ENCODE measurements around the gene MAP4K5.
A peak's percentile ranks its signal among the peaks of the same experiment; 100 is the strongest.

Gene MAP4K5

DNA sequence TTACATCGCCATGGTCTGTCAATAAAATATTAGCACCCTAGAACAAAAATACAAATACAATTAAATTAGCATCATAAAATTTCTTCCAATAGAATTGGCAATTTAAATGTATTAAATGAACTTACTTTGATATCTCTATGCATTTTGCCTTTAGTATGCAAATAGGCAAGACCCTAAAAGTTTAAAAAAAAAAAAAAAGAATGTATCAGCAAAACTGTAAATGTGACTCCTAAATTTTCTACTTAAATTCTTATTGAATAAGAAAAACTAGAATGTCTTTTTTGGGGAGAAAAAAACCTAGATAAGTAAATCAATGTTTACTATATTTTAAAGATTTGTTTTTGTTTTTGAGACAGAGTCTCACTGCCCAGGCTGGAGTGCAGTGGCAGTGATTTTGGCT is 56.2 kb downstream of the MAP4K5 start:
- DNase-seq (ENCODE audit: low read depth) = no peak

DNA sequence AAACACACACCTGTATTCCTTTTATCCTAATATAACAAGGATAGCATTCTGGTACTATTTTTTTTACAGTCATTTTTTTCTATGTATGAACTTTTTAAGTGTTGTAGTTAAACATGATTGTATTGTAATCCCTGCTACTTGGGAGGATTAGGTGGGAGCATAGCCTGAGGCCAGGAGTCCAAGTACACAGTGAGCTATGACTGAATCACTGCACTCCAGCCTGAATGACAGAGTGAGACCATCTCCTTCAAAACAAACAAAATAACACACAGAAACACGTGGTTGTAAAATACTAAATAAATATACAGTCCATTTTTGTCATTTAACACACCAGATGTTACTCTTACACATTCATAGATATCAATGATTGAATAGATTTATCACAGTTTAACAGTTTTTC is 56.9 kb downstream of the MAP4K5 start:
- DNase-seq (ENCODE audit: low read depth) = no peak

DNA sequence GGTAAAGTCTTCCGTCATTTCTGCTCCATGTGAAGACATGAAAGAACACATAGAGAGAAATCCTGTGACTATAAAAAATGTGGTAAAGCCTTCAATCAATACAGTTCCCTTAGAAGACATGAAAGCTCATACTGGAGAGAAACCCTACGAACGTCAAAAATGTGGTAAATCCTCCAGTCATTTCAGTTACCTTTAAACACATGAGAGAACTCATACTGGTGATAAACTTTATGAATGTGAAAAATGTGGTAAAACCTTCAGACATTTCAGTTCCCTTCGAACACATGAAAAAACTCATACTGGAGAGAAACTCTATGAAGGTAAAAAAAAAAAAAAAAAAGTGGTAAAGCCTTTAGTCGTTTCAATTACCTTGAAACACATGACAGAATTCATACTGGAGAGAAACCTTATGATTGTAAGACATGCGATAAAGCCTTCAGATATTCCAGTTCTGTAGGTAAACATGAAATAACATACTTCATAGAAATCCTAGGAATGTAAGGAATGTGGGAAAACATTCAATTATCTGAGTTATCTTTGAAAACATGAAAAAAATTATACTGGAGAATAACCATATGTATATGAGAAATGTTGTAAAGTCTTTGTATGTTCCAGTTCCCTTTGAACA is 60.4 kb downstream of the MAP4K5 start:
- no peak for DNase-seq (ENCODE audit: low read depth)

DNA sequence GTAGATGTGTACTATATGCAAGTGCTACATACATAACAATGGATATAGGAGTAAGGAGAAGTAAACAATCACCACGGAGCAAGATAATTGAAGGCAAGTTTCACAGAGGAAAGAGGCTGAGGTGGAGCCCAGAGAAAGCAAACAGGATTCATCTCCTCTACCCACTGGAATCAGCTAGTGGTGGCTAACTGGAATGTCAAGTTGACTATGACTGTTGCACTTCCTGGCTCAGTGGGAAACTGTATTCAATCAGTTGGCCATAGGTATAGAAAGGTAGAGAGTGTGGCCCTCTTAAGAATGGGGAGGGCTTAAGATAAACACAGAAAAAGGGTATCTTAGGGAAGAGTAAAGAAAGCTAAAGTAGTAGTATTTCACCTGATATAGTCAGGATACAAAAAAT is 62.4 kb downstream of the MAP4K5 start:
- DNase-seq (ENCODE audit: low read depth) = no peak

DNA sequence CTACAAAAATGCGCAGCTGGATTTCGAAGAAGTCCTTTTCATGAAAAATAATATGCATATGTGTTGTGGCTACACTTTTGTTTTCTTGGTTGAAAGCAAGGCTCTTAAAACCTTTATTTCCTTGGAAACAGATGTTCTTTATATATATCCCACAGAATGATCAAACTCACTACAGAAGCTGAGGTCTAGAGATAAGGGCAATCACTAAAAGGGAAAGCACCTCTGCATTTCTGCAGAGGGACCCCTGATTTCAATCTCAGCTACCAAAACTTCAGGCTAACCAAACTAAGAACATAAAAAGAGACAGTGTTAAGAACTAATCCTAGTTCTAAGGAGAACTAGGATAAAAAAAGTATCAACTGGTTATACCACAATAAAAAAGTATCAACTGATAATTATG is 70.3 kb downstream of the MAP4K5 start:
- DNase-seq (ENCODE audit: low read depth) = no peak

DNA sequence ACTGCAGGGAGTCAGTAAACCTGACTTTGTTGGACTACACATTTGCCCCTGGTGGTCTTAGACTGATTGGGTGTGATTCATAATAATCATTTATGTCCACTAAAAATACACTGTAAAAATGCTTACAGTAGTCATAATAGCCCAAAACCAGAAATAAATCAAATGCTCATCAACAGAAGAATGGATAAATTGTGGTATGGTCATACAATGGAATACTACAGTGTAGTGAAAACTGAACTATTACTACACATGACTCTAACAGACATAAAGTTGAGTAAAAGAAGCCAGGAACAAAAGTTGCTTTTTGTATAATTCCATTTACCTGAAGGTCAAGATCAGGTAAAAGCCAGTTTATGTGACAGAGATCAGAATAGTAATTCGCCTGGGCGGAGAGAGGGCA is 78.5 kb downstream of the MAP4K5 start:
- no peak for DNase-seq (ENCODE audit: low read depth)

DNA sequence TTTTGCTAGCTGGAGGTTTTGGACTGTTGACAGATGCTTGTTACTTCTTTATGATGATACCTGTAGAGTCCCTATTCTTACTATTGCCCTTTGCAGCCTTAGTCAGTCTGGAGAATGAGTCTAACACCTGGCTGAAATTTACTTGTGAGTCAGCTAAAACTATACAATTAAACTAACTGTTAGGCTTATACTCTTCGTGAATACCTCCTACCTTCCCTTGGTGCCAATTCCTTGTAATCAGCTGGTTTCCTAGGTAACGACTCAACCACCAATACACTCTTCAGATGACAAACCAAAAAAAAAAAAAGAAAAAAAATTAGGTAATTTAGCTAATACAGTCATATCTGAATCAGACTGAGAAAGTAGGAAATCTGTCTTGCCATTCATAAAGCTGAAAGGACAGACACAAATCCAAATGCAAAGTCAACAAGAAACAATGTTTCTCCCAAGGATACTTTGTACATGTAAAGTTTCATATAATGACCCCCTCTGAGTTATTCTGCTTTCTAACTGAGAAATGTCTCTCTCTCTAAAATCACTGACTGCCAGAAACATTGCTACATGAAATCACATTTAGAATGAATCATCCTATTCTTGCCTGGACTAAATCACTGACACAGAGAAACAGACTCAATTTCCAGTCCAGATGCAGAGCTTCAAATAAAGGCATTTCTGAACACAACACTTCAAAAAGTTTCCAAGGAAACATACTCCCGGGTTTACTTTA is 79.2 kb downstream of the MAP4K5 start:
- DNase-seq (ENCODE audit: low read depth) = peak; percentile 82

DNA sequence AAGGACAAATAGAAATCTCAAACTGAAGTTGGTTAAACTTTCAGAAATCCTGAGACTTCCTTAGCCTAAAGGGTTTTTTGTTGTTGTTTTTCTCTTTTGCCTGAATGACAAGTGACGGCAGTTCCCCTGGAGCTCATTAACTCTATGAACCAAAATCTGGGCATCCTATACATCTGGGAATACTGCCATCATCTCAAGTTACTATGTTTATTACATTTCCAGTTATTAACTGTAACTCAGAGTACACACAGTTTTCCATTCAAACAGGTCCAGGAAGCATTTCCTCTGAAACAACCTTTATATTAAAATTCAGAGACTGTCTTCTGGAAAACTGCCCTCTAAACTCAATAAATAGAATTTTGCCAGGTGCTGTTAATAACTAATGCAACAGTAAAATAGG is 80.1 kb downstream of the MAP4K5 start:
- DNase-seq (ENCODE audit: low read depth) = no peak

DNA sequence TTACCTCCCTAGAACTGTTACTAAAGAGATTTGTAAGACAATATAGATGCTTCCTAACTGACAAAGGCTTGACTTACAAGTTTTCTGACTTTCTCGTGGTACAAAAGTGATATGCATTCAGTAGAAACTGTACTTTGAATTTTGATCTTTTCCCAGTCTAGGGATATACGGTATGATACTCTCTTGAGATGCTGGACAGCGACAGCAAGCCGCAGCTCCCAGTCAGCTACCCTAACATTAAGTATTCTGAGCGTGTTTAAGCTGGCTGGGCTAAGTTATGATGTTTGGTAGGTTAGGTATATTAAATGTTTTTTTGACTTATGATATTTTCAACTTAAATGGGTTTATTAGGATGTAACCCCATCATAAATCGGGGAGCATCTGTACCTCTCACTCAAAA is 80.5 kb downstream of the MAP4K5 start:
- DNase-seq (ENCODE audit: low read depth) = no peak

DNA sequence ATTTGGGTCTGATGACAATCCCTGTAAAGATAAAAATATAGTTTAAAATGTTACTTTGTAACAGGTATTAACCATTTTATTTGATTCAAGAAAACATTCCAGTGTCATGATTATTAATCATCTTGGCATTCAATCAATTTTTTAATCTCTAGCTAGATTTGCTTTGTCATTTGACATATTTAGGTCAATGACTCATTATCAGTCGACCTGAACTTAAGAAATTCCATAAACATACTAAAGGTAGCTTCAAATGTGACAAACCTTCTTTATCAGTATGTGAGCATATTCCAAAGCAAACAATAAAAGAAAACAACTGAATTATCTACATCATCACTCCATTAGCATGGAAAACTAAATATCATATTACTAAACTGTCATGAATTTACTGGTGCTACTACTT is 84.9 kb downstream of the MAP4K5 start:
- DNase-seq (ENCODE audit: low read depth) = no peak

DNA sequence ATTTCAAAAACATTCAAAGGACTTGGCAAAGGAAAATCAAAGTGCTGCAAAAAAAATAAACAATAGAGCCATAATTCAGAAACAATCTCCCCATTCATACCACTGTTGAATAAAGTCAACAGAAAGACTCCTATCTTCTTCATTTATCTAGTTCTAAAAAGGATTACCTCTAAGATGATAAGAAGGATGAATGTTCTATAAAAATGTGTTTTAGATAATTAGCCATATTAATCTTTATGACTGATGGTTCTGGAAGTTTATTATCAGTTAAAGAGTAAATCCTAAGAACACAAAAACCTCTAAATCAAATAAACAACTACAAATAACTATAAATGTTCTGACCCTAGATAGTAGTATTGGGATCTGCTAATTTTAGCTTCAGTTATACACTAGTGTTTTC is 97.8 kb downstream of the MAP4K5 start:
- DNase-seq (ENCODE audit: low read depth) = no peak

DNA sequence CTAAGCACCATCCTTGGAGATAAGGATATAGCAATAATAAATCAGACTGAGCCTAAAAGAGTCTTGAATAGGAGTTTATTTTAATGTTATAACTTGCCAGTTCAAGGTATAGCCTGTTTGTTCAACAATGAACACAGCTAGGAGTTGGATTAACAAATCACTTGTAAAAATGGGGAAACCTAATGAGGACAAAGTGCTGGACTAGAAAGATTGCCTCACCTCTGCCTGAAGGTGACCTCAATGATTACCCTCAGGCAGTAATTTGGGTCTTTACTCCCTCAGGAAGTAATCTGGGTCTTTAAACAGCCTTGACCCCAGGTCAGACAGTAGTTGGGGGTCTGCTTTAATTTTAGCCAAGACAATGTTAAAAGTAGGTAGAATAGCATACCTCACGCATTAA is 100.2 kb downstream of the MAP4K5 start:
- no peak for DNase-seq (ENCODE audit: low read depth)

DNA sequence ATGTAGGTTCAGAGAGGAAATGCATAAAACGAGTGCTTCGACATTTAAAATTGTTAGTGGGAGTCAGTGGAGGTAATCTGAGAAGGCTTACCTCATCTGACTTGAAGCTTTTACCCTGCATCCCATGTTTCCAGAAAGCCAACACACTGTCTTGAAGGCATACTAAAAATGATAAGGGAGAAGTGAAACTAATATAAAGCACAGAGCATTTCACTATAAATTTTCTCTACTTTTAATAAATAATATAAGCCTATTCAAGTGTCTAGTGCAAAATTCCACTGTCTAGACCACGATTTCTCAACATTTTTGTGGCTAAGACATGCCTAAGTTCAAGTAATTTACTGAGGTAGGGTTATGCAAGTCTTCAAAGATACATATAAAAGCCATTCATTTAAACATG is 106.6 kb downstream of the MAP4K5 start:
- peak; percentile 4 for DNase-seq (ENCODE audit: low read depth)

DNA sequence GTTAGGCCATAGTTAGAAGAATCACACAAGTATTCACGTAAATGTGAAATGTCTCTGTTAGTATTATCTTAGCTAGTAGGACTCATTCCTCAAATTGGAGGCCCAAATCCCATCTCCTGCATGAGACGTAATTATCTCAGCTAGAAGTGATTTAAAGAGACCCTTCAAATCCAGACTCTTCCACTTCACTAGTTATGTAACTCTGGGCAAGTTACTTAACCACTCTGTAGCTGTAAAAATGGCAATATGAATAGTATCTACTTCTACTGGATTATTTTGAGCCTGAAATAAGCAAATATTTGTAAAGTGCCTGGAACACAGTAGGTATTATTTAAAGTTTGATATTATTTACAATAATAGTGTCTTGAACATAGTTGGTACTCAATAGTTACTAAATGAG is 107.3 kb downstream of the MAP4K5 start:
- no peak for DNase-seq (ENCODE audit: low read depth)

DNA sequence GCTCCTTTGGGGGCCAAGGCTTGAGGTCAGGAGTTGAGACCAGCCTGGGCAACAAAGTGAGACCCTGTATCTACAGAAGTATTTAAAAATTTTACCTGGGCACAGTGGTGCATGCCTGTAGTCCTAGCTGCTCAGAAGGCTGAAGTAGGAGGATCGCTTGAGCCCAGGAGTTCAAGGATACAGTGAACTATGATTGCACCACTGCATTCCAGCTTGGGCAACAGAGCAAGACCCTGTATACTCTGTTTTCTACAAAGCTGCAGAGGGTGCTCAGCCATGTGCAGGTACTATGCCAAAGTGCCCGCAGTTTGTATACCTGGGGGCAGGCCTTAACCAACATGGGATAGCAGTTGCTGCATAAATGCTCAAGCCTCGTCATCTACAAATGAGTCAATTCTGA is 108.8 kb downstream of the MAP4K5 start:
- DNase-seq (ENCODE audit: low read depth) = no peak

DNA sequence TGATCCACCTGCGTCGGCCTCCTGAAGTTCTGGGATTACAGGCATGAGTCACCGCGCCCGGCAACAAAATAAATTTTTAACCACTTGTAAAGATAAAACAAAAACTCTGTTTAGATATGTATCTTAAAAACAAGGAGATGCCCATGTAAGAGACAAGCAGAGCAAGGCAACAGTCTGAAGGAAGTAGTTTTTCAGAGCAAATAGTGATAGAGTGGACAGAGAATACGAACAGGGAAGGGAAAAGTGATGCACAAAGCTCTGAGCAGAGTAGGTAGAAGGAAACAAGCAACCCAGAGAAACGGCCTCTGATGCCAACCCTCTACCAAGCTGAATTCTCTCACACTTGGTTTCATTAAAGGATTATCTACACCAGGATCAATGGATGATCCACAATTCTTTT is 110.9 kb downstream of the MAP4K5 start:
- no peak for DNase-seq (ENCODE audit: low read depth)

DNA sequence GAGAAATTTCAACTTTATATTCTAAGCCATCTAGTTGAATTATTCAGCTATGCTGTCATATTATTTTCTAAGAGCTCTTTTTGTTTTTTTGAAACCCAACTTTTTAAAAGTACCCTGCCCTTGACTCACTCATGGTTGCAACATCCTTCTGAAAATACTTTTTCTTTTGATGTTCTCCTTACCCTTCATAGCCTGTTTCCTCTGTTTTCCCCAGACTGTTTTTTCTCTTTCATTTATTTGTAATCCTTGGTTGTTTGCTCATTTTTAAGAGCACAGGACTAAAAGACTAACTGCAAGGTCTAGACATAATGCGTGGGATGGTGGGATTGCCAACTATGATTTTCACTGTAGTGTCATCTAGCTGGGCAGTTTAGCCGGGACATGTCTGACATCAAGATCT is 114.5 kb downstream of the MAP4K5 start:
- DNase-seq (ENCODE audit: low read depth) = peak; percentile 43

DNA sequence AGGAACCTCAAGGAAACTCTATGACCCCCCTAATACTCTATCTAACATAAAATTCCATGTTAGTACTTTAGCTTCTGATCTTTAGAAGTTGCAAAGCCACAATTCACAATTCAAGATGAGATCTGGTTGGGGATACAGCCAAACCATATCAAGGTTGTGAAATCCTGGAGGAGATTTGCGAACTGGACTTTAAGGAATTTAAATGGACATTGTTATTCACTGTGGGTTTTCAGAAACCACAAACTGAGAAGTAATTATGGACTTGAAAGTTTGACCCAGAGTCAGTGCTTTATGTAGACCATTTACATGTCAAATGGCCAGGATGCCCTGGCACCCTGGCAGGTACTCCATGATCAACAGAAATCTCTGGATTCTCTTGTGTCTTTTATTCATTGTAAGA is 121.4 kb downstream of the MAP4K5 start:
- peak; percentile 69 for DNase-seq (ENCODE audit: low read depth)

DNA sequence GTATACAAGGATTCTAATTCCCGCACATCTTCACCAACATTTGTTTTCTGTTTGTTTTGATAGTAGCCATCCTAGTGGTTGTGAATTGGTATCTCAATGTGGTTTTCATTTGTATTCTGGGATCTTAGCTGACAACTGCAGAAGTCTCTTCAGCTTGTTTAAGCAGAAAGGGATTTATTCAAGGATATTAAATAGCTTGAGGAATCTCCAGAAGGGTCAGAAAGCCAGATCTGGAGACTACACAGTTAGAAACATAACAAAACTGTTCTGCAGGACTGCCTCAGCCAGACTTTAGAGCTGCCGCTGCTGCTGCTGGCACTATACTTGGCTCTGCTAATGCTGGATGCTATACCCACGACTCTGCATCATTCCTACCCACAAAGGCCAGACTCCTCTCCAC is 122.3 kb downstream of the MAP4K5 start:
- no peak for DNase-seq (ENCODE audit: low read depth)

DNA sequence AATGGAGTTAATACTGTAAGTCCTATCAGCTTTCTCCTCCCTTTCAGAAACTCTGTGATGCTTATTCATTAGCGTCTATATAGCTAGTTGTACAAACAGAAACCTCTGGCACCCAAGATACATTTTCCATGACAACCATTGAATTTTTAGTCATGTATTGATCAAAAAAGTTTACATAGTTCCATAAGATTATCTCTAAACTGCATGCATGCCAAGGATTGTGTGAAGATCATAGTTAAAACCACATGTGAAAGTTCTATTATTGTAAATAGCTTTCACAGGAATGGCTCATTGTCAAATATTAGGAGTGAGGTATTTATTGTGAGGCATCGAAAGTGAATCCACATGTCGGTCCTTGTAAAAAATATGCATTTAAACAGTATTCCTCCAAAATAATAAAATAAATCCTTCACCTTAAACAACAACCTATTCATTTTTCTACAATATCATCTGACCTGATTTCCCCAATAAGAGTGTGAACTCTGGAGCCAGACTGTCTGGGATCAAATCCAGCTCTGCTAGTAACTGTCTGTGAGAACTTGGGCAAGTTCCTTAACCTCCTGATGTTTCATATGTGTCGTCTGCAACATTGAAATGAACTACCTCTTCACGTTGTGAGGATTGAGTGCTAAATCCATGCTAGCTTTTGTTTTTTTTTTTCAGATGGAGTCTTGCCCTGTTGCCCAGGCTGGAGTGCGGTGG is 125.1 kb downstream of the MAP4K5 start:
- no peak for DNase-seq (ENCODE audit: low read depth)

DNA sequence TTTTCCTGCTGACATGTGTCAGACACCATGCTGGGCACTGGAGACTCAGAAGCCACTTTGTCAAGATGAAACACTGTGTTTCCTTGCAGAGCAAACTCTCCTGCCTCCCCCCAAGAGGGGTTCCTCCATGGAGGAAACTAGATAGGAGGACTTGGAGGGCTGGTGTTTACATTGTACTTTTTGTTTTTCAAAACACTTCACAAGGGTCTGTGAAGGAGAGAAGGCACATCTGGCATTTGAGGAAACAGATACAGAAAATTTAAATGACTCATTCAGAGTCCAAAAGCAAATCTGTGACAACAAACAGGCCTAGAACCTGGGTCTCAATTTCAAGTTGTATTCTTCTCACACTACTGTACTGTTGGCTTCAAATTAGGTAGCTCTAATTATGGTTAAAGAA is 128.9 kb downstream of the MAP4K5 start:
- DNase-seq (ENCODE audit: low read depth) = no peak

DNA sequence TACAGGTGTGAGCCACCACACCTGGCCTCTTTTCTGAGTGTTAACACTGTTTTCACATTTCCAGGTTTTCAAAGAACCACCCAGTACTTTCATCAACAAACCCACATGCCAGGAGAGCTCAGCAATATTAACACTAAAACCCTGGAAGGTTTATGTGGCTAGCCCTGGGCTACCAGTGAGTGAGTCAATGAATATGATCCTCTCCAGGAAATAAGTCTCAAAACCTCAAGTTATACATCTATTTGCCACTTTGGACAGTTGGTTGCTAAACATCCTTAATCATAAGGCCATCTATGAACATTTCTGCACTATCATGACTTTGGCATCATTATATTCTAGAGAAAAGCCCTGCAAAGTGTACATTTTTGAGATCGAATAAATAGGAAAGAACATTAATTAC is 129.4 kb downstream of the MAP4K5 start:
- no peak for DNase-seq (ENCODE audit: low read depth)

DNA sequence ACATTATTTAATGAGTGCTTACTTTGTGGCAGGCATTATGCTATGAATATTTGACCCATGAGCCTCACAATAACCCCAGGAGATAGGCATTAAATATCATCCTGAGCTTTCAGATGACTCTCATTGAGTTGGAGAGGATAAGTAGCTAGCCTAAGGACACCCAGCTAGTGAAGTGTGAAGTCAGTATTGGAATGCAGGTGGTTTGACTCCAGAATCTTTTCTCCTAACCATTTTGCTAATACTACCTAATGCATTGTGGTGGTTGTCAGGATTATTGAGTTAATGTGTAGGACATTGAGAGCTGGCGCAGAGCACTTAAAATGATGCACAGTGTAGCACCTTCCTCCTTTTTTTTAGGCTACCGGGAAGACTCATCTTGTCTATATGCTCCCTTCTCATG is 131.9 kb downstream of the MAP4K5 start:
- no peak for DNase-seq (ENCODE audit: low read depth)

All from stromal cell of bone marrow (primary cell).